ENCODE results near the gene GPR157.
A peak's percentile ranks its signal among the peaks of the same experiment; 100 is the strongest.
"Not testable (repeated sequence)": the region's sequence is repeated elsewhere in the genome, so short reads cannot be mapped to it uniquely, and the experiment has no call there.

Gene GPR157

DNA sequence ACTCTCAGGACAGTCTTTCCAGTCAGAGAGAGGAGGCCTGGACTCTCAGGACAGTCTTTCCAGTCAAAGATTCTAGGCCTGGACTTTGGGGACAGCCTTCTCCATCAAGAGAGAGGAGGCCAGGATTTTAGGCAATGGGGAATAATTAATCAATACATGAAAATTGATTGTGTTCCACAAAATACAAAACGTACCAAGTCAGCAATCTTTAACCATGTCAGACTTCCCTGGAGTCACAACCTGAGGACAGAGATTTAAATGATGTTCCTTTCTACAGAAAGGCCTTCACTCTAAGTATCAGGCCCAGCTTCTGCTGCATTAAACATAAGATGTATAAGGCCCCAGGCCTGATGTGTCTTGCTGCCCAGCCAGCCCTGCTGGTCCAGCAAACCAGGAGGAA is 27.0 kb upstream of the GPR157 start:
- H3K4me1 ChIP-seq (ENCODE audit: control insufficient read depth in 1 of 2, insufficient read depth in 2 of 2, low read length in 2 of 2): peaks cover 2 to 4% of the 10 kb centered on the region in 2 experiments
- H3K27ac ChIP-seq (ENCODE audit: low read depth, low read length): no peak overlapping the region
- no peaks in the 10 kb centered on the region for H3K79me1 ChIP-seq (ENCODE audit: low read length)
- H3K9ac ChIP-seq (ENCODE audit: low read length): no peak overlapping the region
- peaks cover 3% of the 10 kb centered on the region for H3K79me2 ChIP-seq (ENCODE audit: control insufficient read depth, insufficient read depth, low read length, poor library complexity)
- DNase-seq: no peak
- H3K4ac ChIP-seq (ENCODE audit: low read depth, low read length): no peak overlapping the region
- H3K23ac ChIP-seq (ENCODE audit: low read length): no peak overlapping the region
- H3K4me3 ChIP-seq (ENCODE audit: low read depth, low read length): no peak overlapping the region
- H2BK12ac ChIP-seq (ENCODE audit: low read length): no peak overlapping the region
- no peak overlapping the region for H2AFZ ChIP-seq (ENCODE audit: insufficient read depth, low read length, poor library complexity)
- no peaks in the 10 kb centered on the region for H3K9me3 ChIP-seq (ENCODE audit: insufficient read depth, low read depth, low read length)
- H3K14ac ChIP-seq (ENCODE audit: low read length): no peak overlapping the region
- no peak overlapping the region for H4K12ac ChIP-seq (ENCODE audit: low read depth, low read length)
- H3K27me3 ChIP-seq (ENCODE audit: insufficient read depth, low read length): no peaks in the 10 kb centered on the region
- H4K8ac ChIP-seq (ENCODE audit: low read depth, low read length): no peak overlapping the region
- H3K4me2 ChIP-seq (ENCODE audit: low read length): no peak overlapping the region
- no peak overlapping the region for H2AK5ac ChIP-seq (ENCODE audit: low read length)
- H4K91ac ChIP-seq (ENCODE audit: low read depth, low read length): no peak overlapping the region
- no CpG with 5 or more reads among the region's 1 CpG for WGBS (ENCODE audit: extremely low coverage, insufficient coverage, insufficient read length)
- peaks cover 14 to 16% of the 10 kb centered on the region in 2 experiments for H3K36me3 ChIP-seq (ENCODE audit: control insufficient read depth in 1 of 2, insufficient read depth in 2 of 2, low read length in 2 of 2)
- no peak overlapping the region for H3K18ac ChIP-seq (ENCODE audit: low read length)
- H2BK5ac ChIP-seq (ENCODE audit: low read depth, low read length, poor library complexity): no peak overlapping the region
- no peak overlapping the region for H2BK120ac ChIP-seq (ENCODE audit: insufficient read depth, low read length, poor library complexity)

DNA sequence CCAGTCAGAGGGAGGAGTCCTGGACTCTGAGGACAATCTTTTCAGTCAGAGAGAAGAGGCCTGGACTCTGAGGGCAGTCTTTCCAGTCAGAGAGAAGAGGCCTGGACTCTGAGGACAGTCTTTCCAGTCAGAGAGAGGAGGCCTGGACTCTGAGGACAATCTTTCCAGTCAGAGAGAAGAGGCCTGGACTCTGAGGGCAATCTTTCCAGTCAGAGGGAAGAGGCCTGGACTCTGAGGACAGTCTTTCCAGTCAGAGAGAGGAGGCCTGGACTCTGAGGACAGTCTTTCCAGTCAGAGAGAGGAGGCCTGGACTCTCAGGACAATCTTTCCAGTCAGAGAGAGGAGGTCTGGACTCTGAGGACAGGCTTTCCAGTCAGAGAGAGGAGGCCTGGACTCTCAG is 26.5 kb upstream of the GPR157 start:
- not testable (repeated sequence) for H4K12ac ChIP-seq (ENCODE audit: low read depth, low read length); H3K27me3 ChIP-seq (ENCODE audit: insufficient read depth, low read length); H3K4me2 ChIP-seq (ENCODE audit: low read length); DNase-seq; H3K4ac ChIP-seq (ENCODE audit: low read depth, low read length); H3K4me3 ChIP-seq (ENCODE audit: low read depth, low read length); H2BK120ac ChIP-seq (ENCODE audit: insufficient read depth, low read length, poor library complexity); H3K4me1 ChIP-seq (ENCODE audit: control insufficient read depth in 1 of 2, insufficient read depth in 2 of 2, low read length in 2 of 2); H3K18ac ChIP-seq (ENCODE audit: low read length); H3K79me2 ChIP-seq (ENCODE audit: control insufficient read depth, insufficient read depth, low read length, poor library complexity); H3K79me1 ChIP-seq (ENCODE audit: low read length); H2BK12ac ChIP-seq (ENCODE audit: low read length); H4K8ac ChIP-seq (ENCODE audit: low read depth, low read length); H2AFZ ChIP-seq (ENCODE audit: insufficient read depth, low read length, poor library complexity); H4K91ac ChIP-seq (ENCODE audit: low read depth, low read length); H2BK5ac ChIP-seq (ENCODE audit: low read depth, low read length, poor library complexity); H3K14ac ChIP-seq (ENCODE audit: low read length); H3K23ac ChIP-seq (ENCODE audit: low read length); H2AK5ac ChIP-seq (ENCODE audit: low read length); H3K27ac ChIP-seq (ENCODE audit: low read depth, low read length); H3K9ac ChIP-seq (ENCODE audit: low read length); H3K9me3 ChIP-seq (ENCODE audit: insufficient read depth, low read depth, low read length)
- H3K36me3 ChIP-seq (ENCODE audit: control insufficient read depth in 1 of 2, insufficient read depth in 2 of 2, low read length in 2 of 2): peaks cover 18 to 21% of the 10 kb centered on the region in 2 experiments

DNA sequence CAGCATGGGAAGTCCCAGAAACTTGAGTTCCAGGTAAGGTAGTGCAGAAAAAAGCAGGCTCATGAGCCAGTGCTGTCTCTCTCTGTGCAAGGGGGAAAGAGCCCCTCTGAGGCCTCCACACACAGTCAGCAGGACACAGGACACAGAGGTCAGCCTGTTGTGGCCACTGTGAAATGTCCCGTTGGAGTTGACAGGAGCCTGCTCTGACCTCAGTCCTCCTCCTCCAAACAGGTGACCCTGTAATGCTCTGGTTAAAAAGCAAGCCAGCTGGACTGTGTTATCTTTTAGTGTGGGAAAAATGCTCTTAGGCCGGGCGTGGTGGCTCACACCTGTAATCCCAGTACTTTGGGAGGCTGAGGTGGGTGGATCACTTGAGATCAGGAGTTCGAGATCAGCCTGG is 24.2 kb upstream of the GPR157 start:
- H3K4me2 ChIP-seq (ENCODE audit: low read length): no peak overlapping the region
- DNase-seq: no peak
- no peaks in the 10 kb centered on the region for H3K79me1 ChIP-seq (ENCODE audit: low read length)
- H3K9ac ChIP-seq (ENCODE audit: low read length): peak overlapping the region; percentile 26
- peaks cover 2 to 7% of the 10 kb centered on the region in 2 experiments for H3K4me1 ChIP-seq (ENCODE audit: control insufficient read depth in 1 of 2, insufficient read depth in 2 of 2, low read length in 2 of 2)
- H4K8ac ChIP-seq (ENCODE audit: low read depth, low read length): no peak overlapping the region
- WGBS (ENCODE audit: extremely low coverage, insufficient coverage, insufficient read length): no CpG with 5 or more reads among the region's 4 CpGs
- H3K79me2 ChIP-seq (ENCODE audit: control insufficient read depth, insufficient read depth, low read length, poor library complexity): no peaks in the 10 kb centered on the region
- H2AK5ac ChIP-seq (ENCODE audit: low read length): no peak overlapping the region
- H4K91ac ChIP-seq (ENCODE audit: low read depth, low read length): no peak overlapping the region
- H2BK5ac ChIP-seq (ENCODE audit: low read depth, low read length, poor library complexity): no peak overlapping the region
- no peak overlapping the region for H3K18ac ChIP-seq (ENCODE audit: low read length)
- H4K12ac ChIP-seq (ENCODE audit: low read depth, low read length): no peak overlapping the region
- no peaks in the 10 kb centered on the region for H3K9me3 ChIP-seq (ENCODE audit: insufficient read depth, low read depth, low read length)
- H3K4me3 ChIP-seq (ENCODE audit: low read depth, low read length): no peak overlapping the region
- no peak overlapping the region for H3K4ac ChIP-seq (ENCODE audit: low read depth, low read length)
- no peak overlapping the region for H3K14ac ChIP-seq (ENCODE audit: low read length)
- H2AFZ ChIP-seq (ENCODE audit: insufficient read depth, low read length, poor library complexity): no peak overlapping the region
- peaks cover 22 to 25% of the 10 kb centered on the region in 2 experiments for H3K36me3 ChIP-seq (ENCODE audit: control insufficient read depth in 1 of 2, insufficient read depth in 2 of 2, low read length in 2 of 2)
- H3K27me3 ChIP-seq (ENCODE audit: insufficient read depth, low read length): no peaks in the 10 kb centered on the region
- H3K23ac ChIP-seq (ENCODE audit: low read length): no peak overlapping the region
- H2BK12ac ChIP-seq (ENCODE audit: low read length): no peak overlapping the region
- H2BK120ac ChIP-seq (ENCODE audit: insufficient read depth, low read length, poor library complexity): no peak overlapping the region
- H3K27ac ChIP-seq (ENCODE audit: low read depth, low read length): no peak overlapping the region

DNA sequence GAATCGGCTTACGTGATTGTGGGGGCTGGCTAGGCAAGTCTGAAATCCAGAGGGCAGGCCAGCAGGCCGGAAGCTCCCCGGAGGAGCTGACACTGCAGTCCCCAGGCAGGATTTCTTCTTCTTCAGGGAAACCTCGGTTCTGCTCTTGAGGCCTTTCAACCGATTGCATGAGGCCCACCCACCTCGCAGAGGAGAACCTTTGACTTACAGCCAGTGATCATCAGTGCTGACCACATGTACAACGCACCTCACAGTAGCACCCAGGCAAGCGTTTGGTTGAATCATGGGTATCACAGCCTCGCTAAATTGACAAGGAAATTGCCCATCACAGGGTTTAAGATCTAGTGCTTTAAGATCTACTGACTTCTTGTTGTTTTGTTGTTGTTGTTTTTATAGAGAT is 23.6 kb upstream of the GPR157 start:
- H3K79me1 ChIP-seq (ENCODE audit: low read length): no peaks in the 10 kb centered on the region
- WGBS (ENCODE audit: extremely low coverage, insufficient coverage, insufficient read length): no CpG with 5 or more reads among the region's 10 CpGs
- no peak overlapping the region for H2BK120ac ChIP-seq (ENCODE audit: insufficient read depth, low read length, poor library complexity)
- no peak overlapping the region for H2BK12ac ChIP-seq (ENCODE audit: low read length)
- no peak overlapping the region for H3K4me2 ChIP-seq (ENCODE audit: low read length)
- no peaks in the 10 kb centered on the region for H3K79me2 ChIP-seq (ENCODE audit: control insufficient read depth, insufficient read depth, low read length, poor library complexity)
- no peak overlapping the region for H3K27ac ChIP-seq (ENCODE audit: low read depth, low read length)
- no peak overlapping the region for H3K4ac ChIP-seq (ENCODE audit: low read depth, low read length)
- no peak overlapping the region for H3K4me3 ChIP-seq (ENCODE audit: low read depth, low read length)
- H4K8ac ChIP-seq (ENCODE audit: low read depth, low read length): no peak overlapping the region
- H2BK5ac ChIP-seq (ENCODE audit: low read depth, low read length, poor library complexity): no peak overlapping the region
- H3K36me3 ChIP-seq (ENCODE audit: control insufficient read depth in 1 of 2, insufficient read depth in 2 of 2, low read length in 2 of 2): peaks cover 22 to 25% of the 10 kb centered on the region in 2 experiments
- no peaks in the 10 kb centered on the region for H3K9me3 ChIP-seq (ENCODE audit: insufficient read depth, low read depth, low read length)
- no peak overlapping the region for H4K91ac ChIP-seq (ENCODE audit: low read depth, low read length)
- no peak overlapping the region for H2AK5ac ChIP-seq (ENCODE audit: low read length)
- no peak for DNase-seq
- H3K27me3 ChIP-seq (ENCODE audit: insufficient read depth, low read length): no peaks in the 10 kb centered on the region
- no peak overlapping the region for H3K9ac ChIP-seq (ENCODE audit: low read length)
- H3K14ac ChIP-seq (ENCODE audit: low read length): no peak overlapping the region
- H3K4me1 ChIP-seq (ENCODE audit: control insufficient read depth in 1 of 2, insufficient read depth in 2 of 2, low read length in 2 of 2): peaks cover 2 to 7% of the 10 kb centered on the region in 2 experiments
- H3K23ac ChIP-seq (ENCODE audit: low read length): no peak overlapping the region
- H3K18ac ChIP-seq (ENCODE audit: low read length): no peak overlapping the region
- H2AFZ ChIP-seq (ENCODE audit: insufficient read depth, low read length, poor library complexity): no peak overlapping the region
- no peak overlapping the region for H4K12ac ChIP-seq (ENCODE audit: low read depth, low read length)
